Loucy (cell line): ENCODE measurements around the gene CYTH1.

Experiments used
- H2AFZ ChIP-seq: fragments of 200-600 bp; sonication (generic); 2 replicates; pipeline ENCODE4 v1.6.0; 2016; ENCODE audit warnings: antibody characterized with exemption, mild to moderate bottlenecking, low read length, moderate library complexity
- H3F3A ChIP-seq: fragments of 200-600 bp; 2 replicates; pipeline ENCODE4 v1.6.0; 2016; ENCODE audit warnings: antibody characterized with exemption, low read depth, mild to moderate bottlenecking
- H3K27me3 ChIP-seq: fragments of 200-600 bp; sonication (generic); 2 replicates; pipeline ENCODE4 v1.6.1; 2014; ENCODE audit warnings: low read length, mild to moderate bottlenecking; ENCODE audit not compliant: insufficient read depth, poor library complexity, severe bottlenecking
- H3K36me3 ChIP-seq: fragments of 200-600 bp; sonication (generic); 2 replicates; pipeline ENCODE4 v1.6.1; 2016; ENCODE audit warnings: low read length; ENCODE audit not compliant: insufficient read depth
- H3K4me1 ChIP-seq: fragments of 200-600 bp; sonication (generic); 2 replicates; pipeline ENCODE4 v1.5.1; 2014; ENCODE audit warnings: low read length, mild to moderate bottlenecking; ENCODE audit not compliant: insufficient read depth, poor library complexity, severe bottlenecking
- H3K4me2 ChIP-seq: fragments of 200-600 bp; sonication (generic); 2 replicates; pipeline ENCODE4 v1.6.0; 2014; ENCODE audit warnings: antibody characterized with exemption, low read length, low read depth, mild to moderate bottlenecking; ENCODE audit not compliant: poor library complexity, severe bottlenecking
- H3K4me3 ChIP-seq: fragments of 200-600 bp; sonication (generic); 2 replicates; pipeline ENCODE4 v1.5.1; 2014; ENCODE audit warnings: low read length, mild to moderate bottlenecking, mixed read lengths; ENCODE audit not compliant: poor library complexity, severe bottlenecking
- H3K79me2 ChIP-seq: fragments of 200-600 bp; sonication (generic); 2 replicates; pipeline ENCODE4 v1.6.1; 2014; ENCODE audit warnings: low read length; ENCODE audit not compliant: insufficient read depth
- H3K9ac ChIP-seq: fragments of 200-600 bp; sonication (generic); 2 replicates; pipeline ENCODE4 v1.6.0; 2014; ENCODE audit warnings: mild to moderate bottlenecking, low read depth, low read length, moderate library complexity; ENCODE audit not compliant: poor library complexity, severe bottlenecking
- H3K9me2 ChIP-seq: fragments of 200-600 bp; sonication (generic); replicated peaks from 2 replicates; pipeline ENCODE4 v1.6.1; 2016; ENCODE audit warnings: low read depth, low read length, mixed read lengths
- H3K9me3 ChIP-seq: fragments of 200-600 bp; sonication (generic); 2 replicates; pipeline ENCODE4 v1.6.1; 2014; ENCODE audit warnings: mild to moderate bottlenecking, antibody characterized with exemption, low read length, low read depth; ENCODE audit not compliant: insufficient read depth
- H4K20me1 ChIP-seq: fragments of 200-600 bp; sonication (generic); 2 replicates; pipeline ENCODE4 v1.6.0; 2014; ENCODE audit warnings: antibody characterized with exemption, low read length, mild to moderate bottlenecking; ENCODE audit not compliant: insufficient read depth, poor library complexity, severe bottlenecking
- CTCF ChIP-seq: fragments of 200-600 bp; sonication (generic); conservative IDR thresholded peaks from 2 replicates; pipeline ENCODE4 v1.5.1; 2014; ENCODE audit warnings: mild to moderate bottlenecking, antibody characterized with exemption, low read length
- EZH2phosphoT487 ChIP-seq: fragments of 200-600 bp; IDR thresholded peaks from 2 replicates; pipeline ENCODE4 v1.6.1; 2018; ENCODE audit warnings: antibody characterized with exemption, mild to moderate bottlenecking, moderate library complexity, borderline replicate concordance

Gene CYTH1

GRCh38 chr17:78697554-78698343 lies 84.3 kb downstream of the CYTH1 start:
- H2AFZ ChIP-seq, result no peak overlapping the region
- no peak overlapping the region for H3K9ac ChIP-seq
- TF ChIP-seq CTCF (no peak), EZH2phosphoT487 (no peak)
- H3K4me3 ChIP-seq, result no peak overlapping the region
- H3K4me2 ChIP-seq, result no peak overlapping the region
- H3K4me1 ChIP-seq, result no peaks in the 10 kb centered on the region
- H3F3A ChIP-seq, result no peaks in the 10 kb centered on the region
- peaks cover 99% of the 10 kb centered on the region for H3K36me3 ChIP-seq
- no peaks in the 10 kb centered on the region for H3K9me2 ChIP-seq
- H3K27me3 ChIP-seq, result no peaks in the 10 kb centered on the region
- H3K9me3 ChIP-seq, result no peaks in the 10 kb centered on the region
- no peaks in the 10 kb centered on the region for H3K79me2 ChIP-seq
- H4K20me1 ChIP-seq, result no peaks in the 10 kb centered on the region

GRCh38 chr17:78697122-78697521 lies 85.0 kb downstream of the CYTH1 start:
- Histone ChIP-seq H3K4me2 (no peak overlapping the region), H3K9ac (no peak overlapping the region)

GRCh38 chr17:78696016-78696982 lies 85.8 kb downstream of the CYTH1 start:
- H3K79me2 ChIP-seq, result no peaks in the 10 kb centered on the region
- no peak overlapping the region for H3K9ac ChIP-seq
- H3K9me2 ChIP-seq, result no peaks in the 10 kb centered on the region
- no peaks in the 10 kb centered on the region for H4K20me1 ChIP-seq
- H3K9me3 ChIP-seq, result no peaks in the 10 kb centered on the region
- no peak overlapping the region for H3K4me2 ChIP-seq
- H3K4me3 ChIP-seq, result no peak overlapping the region
- H3K4me1 ChIP-seq, result no peaks in the 10 kb centered on the region
- no peaks in the 10 kb centered on the region for H3F3A ChIP-seq
- H3K36me3 ChIP-seq, result peaks cover 99% of the 10 kb centered on the region
- H3K27me3 ChIP-seq, result no peaks in the 10 kb centered on the region
- no peak overlapping the region for H2AFZ ChIP-seq
- TF ChIP-seq CTCF, result no peak

More at GRCh38 chr17:78697122-78697521, 85.0 kb downstream of the CYTH1 start:
- Histone ChIP-seq H3K9me2 (no peaks in the 10 kb centered on the region), H2AFZ (no peak overlapping the region), H3K4me1 (no peaks in the 10 kb centered on the region), H3K4me3 (no peak overlapping the region), H3K27me3 (no peaks in the 10 kb centered on the region), H4K20me1 (no peaks in the 10 kb centered on the region), H3F3A (no peaks in the 10 kb centered on the region), H3K9me3 (no peaks in the 10 kb centered on the region), H3K79me2 (no peaks in the 10 kb centered on the region), H3K36me3 (peaks cover 99% of the 10 kb centered on the region)
- no peak for TF ChIP-seq CTCF
- TF ChIP-seq EZH2phosphoT487, result no peak
